Measurements from ENCODE around the gene ZBED5.

Gene ZBED5

DNA sequence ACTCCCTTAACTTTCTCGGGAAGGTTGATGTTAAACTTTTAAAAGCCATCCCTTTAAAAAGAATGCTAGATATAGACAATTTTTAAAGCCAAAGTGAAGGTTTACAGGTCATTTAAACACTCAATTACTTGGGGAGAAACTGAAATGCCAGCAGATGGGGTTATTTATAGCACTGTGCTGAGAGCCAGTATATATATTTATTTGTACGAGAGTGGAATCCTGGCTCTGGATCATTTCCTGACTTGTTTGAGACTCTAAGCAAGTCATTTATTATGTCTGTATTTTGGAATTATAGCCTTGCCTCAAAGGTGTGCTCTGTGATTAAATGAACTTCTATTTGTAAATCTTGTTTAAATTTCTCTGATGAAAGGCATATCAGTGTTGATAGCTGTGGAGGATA lies 6.8 kb upstream of the ZBED5 start:
- DNase-seq (ENCODE audit: low read depth): no peak
- H3K4me3 ChIP-seq (ENCODE audit: low read depth, low read length): no peak overlapping the region
- TF ChIP-seq, protein P1, sequence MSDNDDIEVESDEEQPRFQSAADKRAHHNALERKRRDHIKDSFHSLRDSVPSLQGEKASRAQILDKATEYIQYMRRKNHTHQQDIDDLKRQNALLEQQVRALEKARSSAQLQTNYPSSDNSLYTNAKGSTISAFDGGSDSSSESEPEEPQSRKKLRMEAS (IDR thresholded peaks at IDR 0.05; ENCODE audit: low read depth, low read length): no peak
- TF ChIP-seq POLR2A (IDR thresholded peaks at IDR 0.05; ENCODE audit: extremely low read depth, insufficient read length) (no peak), CTCF (IDR thresholded peaks at IDR 0.05; ENCODE audit: low read depth, low read length) (no peak), MYC (IDR thresholded peaks at IDR 0.05; ENCODE audit: low read depth, low read length) (no peak)

DNA sequence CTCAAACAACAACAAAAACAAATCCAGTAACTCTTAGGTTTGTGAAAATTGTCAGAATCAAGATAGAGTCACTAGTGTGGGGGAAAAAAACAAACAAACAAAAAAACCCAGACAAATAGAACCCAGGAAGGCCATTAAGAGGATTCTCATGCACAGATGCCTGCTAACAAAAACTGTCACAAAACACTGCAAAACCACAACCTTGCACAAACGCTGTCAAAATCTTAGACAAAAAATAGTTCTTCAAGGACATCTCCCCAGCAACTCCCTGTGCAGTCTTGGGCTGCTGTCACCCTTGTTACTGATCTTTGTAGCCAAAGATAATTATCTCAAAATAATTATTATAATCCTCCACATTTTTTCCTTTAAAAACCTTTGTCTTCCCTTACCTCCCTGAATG lies 4.6 kb upstream of the ZBED5 start:
- H3K4me3 ChIP-seq (ENCODE audit: low read depth, low read length): no peak overlapping the region
- TF ChIP-seq POLR2A (IDR thresholded peaks at IDR 0.05; ENCODE audit: extremely low read depth, insufficient read length): no peak
- TF ChIP-seq MYC (IDR thresholded peaks at IDR 0.05; ENCODE audit: low read depth, low read length): no peak
- no peak for TF ChIP-seq CTCF (IDR thresholded peaks at IDR 0.05; ENCODE audit: low read depth, low read length)
- TF ChIP-seq, protein P1 (IDR thresholded peaks at IDR 0.05; ENCODE audit: low read depth, low read length): no peak
- DNase-seq (ENCODE audit: low read depth): peak; percentile 58

DNA sequence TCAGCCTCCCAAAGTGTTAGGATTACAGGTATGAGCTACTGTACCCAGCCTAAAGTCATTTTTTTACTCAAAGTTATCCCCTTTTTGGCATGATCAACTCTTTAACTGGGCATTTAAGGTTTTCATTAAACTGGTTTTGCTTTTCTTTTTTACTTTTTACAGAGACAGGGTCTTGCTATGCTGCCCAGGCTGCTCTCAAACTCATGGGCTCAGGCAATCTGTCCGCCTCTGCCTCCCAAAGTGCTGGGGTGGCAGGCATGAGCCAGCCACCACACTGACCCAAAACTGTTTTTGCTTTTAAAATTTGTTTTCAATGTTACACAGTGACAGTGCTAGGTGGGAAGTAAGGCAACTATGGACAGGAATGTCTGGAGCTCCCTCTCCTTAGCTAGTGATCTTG lies 3.9 kb upstream of the ZBED5 start:
- TF ChIP-seq, protein P1 (IDR thresholded peaks at IDR 0.05; ENCODE audit: low read depth, low read length): no peak
- TF ChIP-seq CTCF (IDR thresholded peaks at IDR 0.05; ENCODE audit: low read depth, low read length) (no peak), MYC (IDR thresholded peaks at IDR 0.05; ENCODE audit: low read depth, low read length) (no peak), POLR2A (IDR thresholded peaks at IDR 0.05; ENCODE audit: extremely low read depth, insufficient read length) (no peak)
- no peak overlapping the region for H3K4me3 ChIP-seq (ENCODE audit: low read depth, low read length)
- DNase-seq (ENCODE audit: low read depth): no peak

GRCh38 chr11:10861047-10861446 lies 3.2 kb upstream of the ZBED5 start:
- no peak overlapping the region for H3K4me3 ChIP-seq (ENCODE audit: low read depth, low read length)
- no peak for DNase-seq (ENCODE audit: low read depth)
- no peak for TF ChIP-seq CTCF (IDR thresholded peaks at IDR 0.05; ENCODE audit: low read depth, low read length)
- no peak for TF ChIP-seq POLR2A (IDR thresholded peaks at IDR 0.05; ENCODE audit: extremely low read depth, insufficient read length)
- TF ChIP-seq, protein P1 (IDR thresholded peaks at IDR 0.05; ENCODE audit: low read depth, low read length): no peak
- TF ChIP-seq MYC (IDR thresholded peaks at IDR 0.05; ENCODE audit: low read depth, low read length): no peak

GRCh38 chr11:10858439-10859325 lies 829 bp upstream of the ZBED5 start:
- TF ChIP-seq CTCF (IDR thresholded peaks at IDR 0.05; ENCODE audit: low read depth, low read length) (no peak), POLR2A (IDR thresholded peaks at IDR 0.05; ENCODE audit: extremely low read depth, insufficient read length) (no peak), MYC (IDR thresholded peaks at IDR 0.05; ENCODE audit: low read depth, low read length) (no peak)
- TF ChIP-seq, protein P1 (IDR thresholded peaks at IDR 0.05; ENCODE audit: low read depth, low read length): no peak
- peak; percentile 79 for DNase-seq (ENCODE audit: low read depth)
- peak overlapping the region; percentile 86 for H3K4me3 ChIP-seq (ENCODE audit: low read depth, low read length)

Measured in NB4 (cell line).